BJ (cell line): ENCODE measurements around the gene SENP5. TPM values are rescaled to one million over a fixed set of nuclear protein-coding genes. Genes with fewer than 3 reads are reported as not detected.

Experiments
- CTCF ChIA-PET: fragments of 350-600 bp; formaldehyde crosslinking; extraction: SDS; loops from one replicate; lab custom pipeline; 2021; ENCODE audit warnings: antibody characterized with exemption, inconsistent platforms; lab: Yijun Ruan, JAX
- POLR2A ChIA-PET: fragments of 300-600 bp; sonication (Branson Sonifier 250); formaldehyde crosslinking; extraction: SDS; loops from one replicate; lab custom pipeline; 2021; ENCODE audit warnings: antibody characterized with exemption; lab: Charles Lee
- DNase-seq: peaks from one replicate; pipeline ENCODE4 v3.0.0-alpha.2; 2011; ENCODE audit warnings: low read depth
- H3K27me3 ChIP-seq: 2 replicates; pipeline ENCODE4 v1.6.0; 2011; ENCODE audit warnings: low read length; ENCODE audit not compliant: control insufficient read depth, insufficient read depth
- H3K36me3 ChIP-seq: 2 replicates; pipeline ENCODE4 v1.5.1; 2011; ENCODE audit warnings: low read length; ENCODE audit not compliant: control insufficient read depth, insufficient read depth
- H3K4me3 ChIP-seq: 2 replicates; pipeline ENCODE4 v1.5.1; 2011; ENCODE audit warnings: low read depth, mild to moderate bottlenecking, control low read depth, low read length
- polyA plus RNA-seq: library from polyadenylated mRNA; depleted of rRNA; stranded (reverse); fragments of >200 nt; gene quantifications from 2 replicates; pipeline ENCODE4 v1.2.3, GENCODE V29; 2011
- TF ChIP-seq, protein P1 (sequence below): IDR thresholded peaks from 2 replicates; pipeline ENCODE4 v1.5.1; 2011; ENCODE audit warnings: low read depth, mild to moderate bottlenecking, control low read depth, inconsistent platforms, low read length, moderate library complexity; ENCODE audit not compliant: insufficient read depth

SENP5 gene
- polyA plus RNA-seq, 1 experiment: 12.0 TPM

DNA sequence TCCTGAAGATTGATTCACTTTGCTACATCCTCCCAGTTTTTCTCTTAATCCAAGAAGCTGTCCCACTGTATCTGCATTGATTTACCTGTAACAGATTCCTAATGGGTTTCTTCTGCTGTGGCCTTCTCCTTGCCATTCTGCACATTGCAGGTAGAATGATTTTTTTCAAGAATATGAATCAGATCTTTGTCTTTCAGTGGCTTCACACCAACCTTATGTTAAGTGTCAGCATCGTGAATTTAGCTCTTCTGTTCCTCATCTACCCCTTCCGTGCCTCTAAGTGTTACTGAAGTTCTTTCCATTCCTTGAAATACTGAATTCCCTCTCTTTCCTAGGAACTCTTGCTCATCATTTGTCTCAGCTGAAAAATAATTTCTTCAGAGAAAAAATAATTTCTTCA is 7.5 kb downstream of the SENP5 start:
- POLR2A ChIA-PET: no interaction called here
- no peak for DNase-seq
- CTCF ChIA-PET: interaction anchor here (0.6 to 1.1 kb wide), 2 partner anchors 12 to 103 kb away, joined by 3 read pairs; no protein-coding TSS in a partner anchor
- no peaks in the 10 kb centered on the region for H3K36me3 ChIP-seq
- H3K4me3 ChIP-seq: no peak overlapping the region
- H3K27me3 ChIP-seq: no peaks in the 10 kb centered on the region
- TF ChIP-seq, protein P1, sequence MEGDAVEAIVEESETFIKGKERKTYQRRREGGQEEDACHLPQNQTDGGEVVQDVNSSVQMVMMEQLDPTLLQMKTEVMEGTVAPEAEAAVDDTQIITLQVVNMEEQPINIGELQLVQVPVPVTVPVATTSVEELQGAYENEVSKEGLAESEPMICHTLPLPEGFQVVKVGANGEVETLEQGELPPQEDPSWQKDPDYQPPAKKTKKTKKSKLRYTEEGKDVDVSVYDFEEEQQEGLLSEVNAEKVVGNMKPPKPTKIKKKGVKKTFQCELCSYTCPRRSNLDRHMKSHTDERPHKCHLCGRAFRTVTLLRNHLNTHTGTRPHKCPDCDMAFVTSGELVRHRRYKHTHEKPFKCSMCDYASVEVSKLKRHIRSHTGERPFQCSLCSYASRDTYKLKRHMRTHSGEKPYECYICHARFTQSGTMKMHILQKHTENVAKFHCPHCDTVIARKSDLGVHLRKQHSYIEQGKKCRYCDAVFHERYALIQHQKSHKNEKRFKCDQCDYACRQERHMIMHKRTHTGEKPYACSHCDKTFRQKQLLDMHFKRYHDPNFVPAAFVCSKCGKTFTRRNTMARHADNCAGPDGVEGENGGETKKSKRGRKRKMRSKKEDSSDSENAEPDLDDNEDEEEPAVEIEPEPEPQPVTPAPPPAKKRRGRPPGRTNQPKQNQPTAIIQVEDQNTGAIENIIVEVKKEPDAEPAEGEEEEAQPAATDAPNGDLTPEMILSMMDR: no peak

DNA sequence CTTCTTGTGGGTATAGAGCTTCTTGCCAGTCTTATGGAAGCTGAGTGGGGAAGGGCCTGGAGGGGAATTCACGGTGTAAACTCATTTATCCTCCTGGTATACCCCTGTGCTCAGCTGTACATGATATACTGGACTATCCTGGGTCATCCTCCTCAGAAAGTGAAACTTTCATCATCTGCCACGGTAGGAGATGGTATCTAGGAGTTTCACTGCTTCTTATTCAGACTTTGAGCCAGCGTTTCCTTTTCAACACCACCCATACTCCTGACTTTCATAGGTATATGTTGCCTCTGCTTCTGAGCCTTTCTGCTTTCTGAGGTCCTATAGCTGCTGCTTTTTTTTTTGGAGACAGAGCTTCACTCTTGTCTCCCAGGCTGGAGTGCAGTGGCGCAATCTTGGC is 15.6 kb downstream of the SENP5 start:
- ChIA-PET POLR2A (no interaction called here), CTCF (no interaction called here)
- no peak for DNase-seq
- H3K36me3 ChIP-seq: peaks cover 2% of the 10 kb centered on the region
- no peak overlapping the region for H3K4me3 ChIP-seq
- H3K27me3 ChIP-seq: no peaks in the 10 kb centered on the region
- TF ChIP-seq, protein P1: no peak

DNA sequence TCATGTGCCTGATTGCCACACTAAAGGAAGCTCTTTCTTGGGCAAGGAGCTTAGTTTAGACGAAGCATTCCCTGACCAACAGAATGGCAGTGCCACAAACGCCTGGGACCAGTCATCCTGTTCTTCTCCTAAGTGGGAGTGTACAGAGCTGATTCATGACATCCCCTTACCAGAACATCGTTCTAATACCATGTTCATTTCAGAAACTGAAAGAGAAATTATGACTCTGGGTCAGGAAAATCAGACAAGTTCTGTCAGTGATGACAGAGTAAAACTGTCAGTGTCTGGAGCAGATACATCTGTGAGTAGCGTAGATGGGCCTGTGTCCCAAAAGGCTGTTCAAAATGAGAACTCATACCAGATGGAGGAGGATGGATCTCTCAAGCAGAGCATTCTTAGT is 18.4 kb downstream of the SENP5 start:
- TF ChIP-seq, protein P1: no peak
- peaks cover 2% of the 10 kb centered on the region for H3K36me3 ChIP-seq
- H3K27me3 ChIP-seq: no peaks in the 10 kb centered on the region
- no peak overlapping the region for H3K4me3 ChIP-seq
- no peak for DNase-seq
- POLR2A ChIA-PET: no interaction called here
- CTCF ChIA-PET: no interaction called here

DNA sequence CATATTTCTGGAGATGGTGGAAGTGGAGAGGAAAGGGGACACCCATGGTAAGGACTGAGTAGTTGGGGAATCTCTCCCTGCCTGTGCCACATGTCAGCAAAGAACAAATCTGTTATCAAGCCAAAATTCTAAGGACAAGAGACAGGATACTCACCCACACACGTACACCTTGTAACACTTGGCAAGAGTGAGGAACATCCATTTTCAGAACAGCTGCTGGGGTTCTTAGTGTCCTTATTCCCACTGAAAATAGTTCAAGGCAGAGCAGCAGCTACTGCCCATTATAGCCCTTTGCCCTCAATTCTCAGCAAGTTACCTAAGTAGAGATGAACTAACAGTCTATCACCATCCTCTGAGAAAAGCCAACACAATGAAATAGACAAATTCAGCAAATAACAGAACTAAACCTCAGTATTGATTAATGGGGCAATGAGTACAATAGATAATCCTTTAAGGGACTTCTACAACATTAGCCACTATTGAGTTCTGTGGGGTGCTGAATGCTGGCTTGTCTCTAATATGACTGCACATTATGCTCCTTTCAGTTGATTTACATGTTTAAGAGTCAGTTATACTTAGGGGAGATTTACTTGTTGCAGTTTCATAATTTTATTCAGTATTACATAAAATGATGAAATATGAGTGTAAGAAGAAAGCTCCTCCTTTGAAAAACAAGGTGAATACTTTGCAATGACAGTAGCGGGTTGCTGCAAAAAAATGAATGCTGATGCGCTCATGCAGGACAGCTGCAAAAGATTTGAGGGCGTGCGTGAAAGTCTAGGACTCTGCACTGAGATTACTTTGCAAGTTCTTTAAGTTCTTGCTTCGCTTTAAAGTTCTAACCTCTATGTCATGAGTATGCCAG is 22.4 kb downstream of the SENP5 start:
- no peak overlapping the region for H3K4me3 ChIP-seq
- H3K36me3 ChIP-seq: peaks cover 3% of the 10 kb centered on the region
- no peak for DNase-seq
- CTCF ChIA-PET: interaction anchor here (1.1 kb wide), 1 partner anchor 13 kb away, joined by 3 read pairs; no protein-coding TSS in a partner anchor
- POLR2A ChIA-PET: no interaction called here
- TF ChIP-seq, protein P1: no peak
- no peaks in the 10 kb centered on the region for H3K27me3 ChIP-seq

DNA sequence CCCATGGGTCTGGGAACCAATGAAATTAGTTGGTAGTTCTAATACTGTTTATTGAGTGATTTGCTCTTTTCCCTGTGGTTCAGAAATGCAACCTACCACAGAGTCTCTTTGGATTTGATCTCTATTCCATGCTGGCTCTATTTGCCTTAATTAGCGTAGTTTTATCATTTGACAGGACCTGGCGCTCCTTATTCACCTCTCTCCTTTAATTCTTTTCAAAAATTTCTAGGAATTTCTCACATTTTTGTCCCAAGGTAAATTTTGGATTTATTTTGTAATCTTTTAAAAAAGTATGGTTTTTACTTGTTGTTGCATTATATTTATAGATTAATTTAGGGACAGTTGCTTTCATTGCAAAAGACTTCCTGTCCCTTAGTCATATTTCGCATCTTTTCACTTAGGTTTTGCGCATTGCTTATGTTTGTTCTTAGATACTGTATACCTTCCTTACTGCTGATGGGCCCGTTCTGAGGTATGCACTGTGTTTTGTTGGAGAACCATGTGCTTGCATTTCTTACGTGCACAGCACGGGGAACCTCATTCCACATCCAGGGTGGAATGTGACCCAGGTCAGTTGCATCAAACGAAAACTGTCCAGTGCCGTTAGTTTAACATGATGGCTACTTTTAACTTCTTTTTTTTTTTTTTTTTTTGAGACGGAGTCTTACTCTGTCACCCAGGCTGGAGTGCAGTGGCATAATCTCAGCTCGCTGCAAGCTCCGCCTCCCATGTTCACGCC is 27.0 kb downstream of the SENP5 start:
- H3K27me3 ChIP-seq: no peaks in the 10 kb centered on the region
- ChIA-PET CTCF (interaction anchor here (0.6 kb wide), 1 partner anchor 39 kb away, joined by 3 read pairs; no protein-coding TSS in a partner anchor), POLR2A (no interaction called here)
- TF ChIP-seq, protein P1: no peak
- H3K4me3 ChIP-seq: no peak overlapping the region
- DNase-seq: no peak
- H3K36me3 ChIP-seq: peaks cover 1% of the 10 kb centered on the region; the same call in 1 of the 2 replicates
